Measurements from ENCODE around the gene TXNRD2. TPM values are rescaled to one million over a fixed set of nuclear protein-coding genes. Genes with fewer than 3 reads are reported as not detected.
A peak's percentile ranks its signal among the peaks of the same experiment; 100 is the strongest.

The TXNRD2 gene
- total RNA-seq, 1 donor from 2014 or later: 25.7 TPM

DNA sequence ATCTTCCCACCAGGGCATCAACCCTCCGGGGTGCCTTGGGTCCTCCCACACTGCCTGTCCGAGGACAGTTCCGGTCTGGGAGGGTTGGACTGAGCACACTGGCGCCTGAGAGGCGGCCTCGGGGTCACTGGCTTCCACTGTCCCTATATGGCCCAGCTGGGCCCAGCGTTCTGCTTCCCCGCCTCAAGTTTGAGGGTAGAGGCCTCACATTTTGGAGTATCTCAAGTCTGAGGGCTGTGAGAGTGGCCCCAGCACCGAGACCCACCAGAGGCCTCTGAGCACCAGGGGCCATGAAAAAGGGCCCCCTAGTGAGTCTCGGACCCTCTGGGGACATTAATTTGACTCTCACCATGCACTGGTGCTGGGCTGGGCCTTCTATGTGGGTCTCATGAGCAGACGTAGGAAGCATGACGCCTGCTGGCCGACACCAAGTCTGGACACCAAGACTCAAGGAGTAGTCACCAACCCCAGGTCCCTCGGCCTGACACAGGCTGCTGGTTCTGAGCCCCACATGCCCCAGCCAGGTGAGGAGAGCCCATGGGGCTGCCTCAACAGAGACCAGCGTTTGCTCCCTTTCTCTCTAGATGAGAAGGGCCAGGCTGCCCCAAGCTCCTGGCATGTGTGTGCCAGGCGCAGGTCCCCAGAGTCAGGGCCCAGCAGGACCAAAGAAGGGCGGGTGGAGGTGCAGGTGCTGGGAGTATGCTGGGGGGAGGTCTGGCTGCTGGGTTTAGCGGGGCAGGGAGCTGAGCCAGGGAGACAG is 47.5 kb upstream of the TXNRD2 start:
- Histone ChIP-seq H3K4me1 (ENCODE audit: insufficient read depth, low read length) (peaks cover 18% of the 10 kb centered on the region), H3K4me3 (ENCODE audit: insufficient read depth, low read depth, low read length) (no peak overlapping the region), H3K27me3 (ENCODE audit: insufficient read depth, low read length) (no peaks in the 10 kb centered on the region), H3K79me2 (ENCODE audit: insufficient read depth, low read length) (peaks cover 17% of the 10 kb centered on the region), H3K27ac (ENCODE audit: low read depth, low read length) (no peak overlapping the region), H4K20me1 (ENCODE audit: insufficient read depth, low read length) (peaks cover 19% of the 10 kb centered on the region), H3K9me3 (ENCODE audit: insufficient read depth, low read depth, low read length) (no peaks in the 10 kb centered on the region), H3K4me2 (ENCODE audit: low read length) (no peak overlapping the region), H3K9ac (ENCODE audit: low read length) (no peak overlapping the region), H3K36me3 (ENCODE audit: insufficient read depth, low read length) (no peaks in the 10 kb centered on the region), H2AFZ (ENCODE audit: low read depth, low read length) (no peak overlapping the region)
- FAIRE-seq (no peak), DNase-seq (ENCODE audit: low read depth) (no peak)
- Mint-ChIP-seq H3K9me3 (ENCODE audit: unreplicated experiment) (no peaks in the 10 kb centered on the region), H3K36me3 (ENCODE audit: low read depth, unreplicated experiment) (peaks cover 2% of the 10 kb centered on the region), H3K27me3 (ENCODE audit: low read depth, unreplicated experiment) (peaks cover 2% of the 10 kb centered on the region), H3K4me1 (ENCODE audit: low read depth, unreplicated experiment) (peaks cover 7% of the 10 kb centered on the region), H3K4me3 (ENCODE audit: unreplicated experiment) (no peak overlapping the region), H3K27ac (ENCODE audit: unreplicated experiment) (no peak overlapping the region)
- TF ChIP-seq, protein P1, sequence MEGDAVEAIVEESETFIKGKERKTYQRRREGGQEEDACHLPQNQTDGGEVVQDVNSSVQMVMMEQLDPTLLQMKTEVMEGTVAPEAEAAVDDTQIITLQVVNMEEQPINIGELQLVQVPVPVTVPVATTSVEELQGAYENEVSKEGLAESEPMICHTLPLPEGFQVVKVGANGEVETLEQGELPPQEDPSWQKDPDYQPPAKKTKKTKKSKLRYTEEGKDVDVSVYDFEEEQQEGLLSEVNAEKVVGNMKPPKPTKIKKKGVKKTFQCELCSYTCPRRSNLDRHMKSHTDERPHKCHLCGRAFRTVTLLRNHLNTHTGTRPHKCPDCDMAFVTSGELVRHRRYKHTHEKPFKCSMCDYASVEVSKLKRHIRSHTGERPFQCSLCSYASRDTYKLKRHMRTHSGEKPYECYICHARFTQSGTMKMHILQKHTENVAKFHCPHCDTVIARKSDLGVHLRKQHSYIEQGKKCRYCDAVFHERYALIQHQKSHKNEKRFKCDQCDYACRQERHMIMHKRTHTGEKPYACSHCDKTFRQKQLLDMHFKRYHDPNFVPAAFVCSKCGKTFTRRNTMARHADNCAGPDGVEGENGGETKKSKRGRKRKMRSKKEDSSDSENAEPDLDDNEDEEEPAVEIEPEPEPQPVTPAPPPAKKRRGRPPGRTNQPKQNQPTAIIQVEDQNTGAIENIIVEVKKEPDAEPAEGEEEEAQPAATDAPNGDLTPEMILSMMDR (IDR thresholded peaks at IDR 0.05; ENCODE audit: insufficient read depth, low read depth, low read length): no peak
- TF ChIP-seq EZH2 (IDR thresholded peaks at IDR 0.05; ENCODE audit: insufficient read depth, low read length): no peak

DNA sequence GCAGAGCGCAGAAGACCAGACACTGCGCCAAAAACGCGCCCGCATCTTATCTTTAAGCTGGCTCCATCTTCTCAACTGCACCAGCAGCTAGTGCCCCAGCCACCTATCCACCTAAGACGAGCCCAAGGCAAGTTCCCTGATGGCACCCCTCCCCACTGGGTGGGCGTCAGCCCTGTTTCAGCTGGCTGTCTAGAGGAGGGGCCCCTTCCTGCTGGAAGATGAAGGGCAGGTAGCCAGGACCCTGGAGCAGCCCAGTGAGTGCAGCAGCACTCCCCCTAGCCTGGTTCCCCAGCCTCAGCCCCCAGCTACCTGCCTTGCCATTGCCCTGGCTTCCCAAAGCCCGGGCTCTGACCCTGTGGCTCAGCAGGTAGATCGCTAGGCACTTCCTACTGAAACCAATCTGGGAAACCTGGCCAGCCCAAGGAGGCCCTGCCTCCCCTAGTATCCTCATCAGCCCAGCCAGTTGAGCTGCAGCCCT is 46.8 kb upstream of the TXNRD2 start:
- Histone ChIP-seq H3K4me3 (ENCODE audit: insufficient read depth, low read depth, low read length) (no peak overlapping the region), H3K9ac (ENCODE audit: low read length) (no peak overlapping the region), H3K4me2 (ENCODE audit: low read length) (no peak overlapping the region), H4K20me1 (ENCODE audit: insufficient read depth, low read length) (peaks cover 19% of the 10 kb centered on the region), H3K4me1 (ENCODE audit: insufficient read depth, low read length) (peaks cover 26% of the 10 kb centered on the region), H3K36me3 (ENCODE audit: insufficient read depth, low read length) (no peaks in the 10 kb centered on the region), H3K27ac (ENCODE audit: low read depth, low read length) (no peak overlapping the region), H2AFZ (ENCODE audit: low read depth, low read length) (no peak overlapping the region), H3K27me3 (ENCODE audit: insufficient read depth, low read length) (no peaks in the 10 kb centered on the region), H3K9me3 (ENCODE audit: insufficient read depth, low read depth, low read length) (no peaks in the 10 kb centered on the region), H3K79me2 (ENCODE audit: insufficient read depth, low read length) (peaks cover 18% of the 10 kb centered on the region)
- DNase-seq (ENCODE audit: low read depth): no peak
- Mint-ChIP-seq H3K27ac (ENCODE audit: unreplicated experiment) (no peak overlapping the region), H3K4me1 (ENCODE audit: low read depth, unreplicated experiment) (peaks cover 11% of the 10 kb centered on the region), H3K36me3 (ENCODE audit: low read depth, unreplicated experiment) (peaks cover 2% of the 10 kb centered on the region), H3K27me3 (ENCODE audit: low read depth, unreplicated experiment) (peaks cover 2% of the 10 kb centered on the region), H3K9me3 (ENCODE audit: unreplicated experiment) (no peaks in the 10 kb centered on the region), H3K4me3 (ENCODE audit: unreplicated experiment) (peak overlapping the region; percentile 57)
- TF ChIP-seq, protein P1 (IDR thresholded peaks at IDR 0.05; ENCODE audit: insufficient read depth, low read depth, low read length): no peak
- TF ChIP-seq EZH2 (IDR thresholded peaks at IDR 0.05; ENCODE audit: insufficient read depth, low read length): no peak
- FAIRE-seq: no peak
